ENCODE measurements around the gene ANXA4. TPM values are rescaled to one million over a fixed set of nuclear protein-coding genes. Genes with fewer than 3 reads are reported as not detected.

Gene ANXA4
- total RNA-seq, 4 donors from 2014 or later = 33.3 to 125 (median 99.4) TPM

DNA sequence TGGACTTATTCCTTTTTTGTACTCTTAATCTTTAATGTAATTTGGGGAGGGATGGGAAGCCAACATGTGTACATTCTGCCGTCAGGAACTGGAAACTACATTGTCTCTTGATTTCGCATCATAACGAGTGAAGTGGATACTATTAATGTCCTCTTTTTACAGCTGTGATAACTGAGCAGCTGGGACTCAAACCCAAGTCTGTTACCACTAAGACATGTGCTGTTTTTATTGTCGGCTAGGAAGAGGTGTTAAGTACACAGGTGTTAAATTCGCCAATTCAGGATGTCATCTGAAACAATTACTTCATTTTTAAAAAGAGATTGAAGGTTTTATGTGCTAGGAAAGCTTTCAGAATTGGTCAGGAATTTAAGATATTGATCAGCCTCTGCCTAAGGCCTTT, 94.4 kb downstream of the ANXA4 start:
- H3K9me3 ChIP-seq = no peaks in the 10 kb centered on the region
- peaks cover 0 to 6% (median 0%) of the 10 kb centered on the region in 4 donors for H3K36me3 ChIP-seq
- H3K27me3 ChIP-seq = no peaks in the 10 kb centered on the region
- WGBS, 2 donors (ENCODE audit: low coverage in 1 of 2) = 64 to 76% methylated on average over 5 of the region's 5 CpGs
- no peak overlapping the region for H3K27ac ChIP-seq
- H3K4me3 ChIP-seq = no peak overlapping the region
- no peak for DNase-seq
- no peak for TF ChIP-seq POLR2AphosphoS5 (IDR thresholded peaks at IDR 0.05)
- TF ChIP-seq, protein P1, sequence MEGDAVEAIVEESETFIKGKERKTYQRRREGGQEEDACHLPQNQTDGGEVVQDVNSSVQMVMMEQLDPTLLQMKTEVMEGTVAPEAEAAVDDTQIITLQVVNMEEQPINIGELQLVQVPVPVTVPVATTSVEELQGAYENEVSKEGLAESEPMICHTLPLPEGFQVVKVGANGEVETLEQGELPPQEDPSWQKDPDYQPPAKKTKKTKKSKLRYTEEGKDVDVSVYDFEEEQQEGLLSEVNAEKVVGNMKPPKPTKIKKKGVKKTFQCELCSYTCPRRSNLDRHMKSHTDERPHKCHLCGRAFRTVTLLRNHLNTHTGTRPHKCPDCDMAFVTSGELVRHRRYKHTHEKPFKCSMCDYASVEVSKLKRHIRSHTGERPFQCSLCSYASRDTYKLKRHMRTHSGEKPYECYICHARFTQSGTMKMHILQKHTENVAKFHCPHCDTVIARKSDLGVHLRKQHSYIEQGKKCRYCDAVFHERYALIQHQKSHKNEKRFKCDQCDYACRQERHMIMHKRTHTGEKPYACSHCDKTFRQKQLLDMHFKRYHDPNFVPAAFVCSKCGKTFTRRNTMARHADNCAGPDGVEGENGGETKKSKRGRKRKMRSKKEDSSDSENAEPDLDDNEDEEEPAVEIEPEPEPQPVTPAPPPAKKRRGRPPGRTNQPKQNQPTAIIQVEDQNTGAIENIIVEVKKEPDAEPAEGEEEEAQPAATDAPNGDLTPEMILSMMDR (IDR thresholded peaks at IDR 0.05) = no peak
- TF ChIP-seq EP300 (IDR thresholded peaks at IDR 0.05; ENCODE audit: low read depth) = no peak
- no peak for TF ChIP-seq POLR2A (IDR thresholded peaks at IDR 0.05)
- intact Hi-C loops (cut with DNase I; ENCODE audit: low total_unique reads) = no loop called here
- H3K4me1 ChIP-seq = peaks cover 4 to 26% (median 10%) of the 10 kb centered on the region in 4 donors
- in situ Hi-C loops (cut with MboI; ENCODE audit: low pct_ligation_motif_present in 1 of 4, low pct_unique_long_range_greater_than_20kb in 1 of 4, low sequenced_read_pairs in 3 of 4) = no loop called here

DNA sequence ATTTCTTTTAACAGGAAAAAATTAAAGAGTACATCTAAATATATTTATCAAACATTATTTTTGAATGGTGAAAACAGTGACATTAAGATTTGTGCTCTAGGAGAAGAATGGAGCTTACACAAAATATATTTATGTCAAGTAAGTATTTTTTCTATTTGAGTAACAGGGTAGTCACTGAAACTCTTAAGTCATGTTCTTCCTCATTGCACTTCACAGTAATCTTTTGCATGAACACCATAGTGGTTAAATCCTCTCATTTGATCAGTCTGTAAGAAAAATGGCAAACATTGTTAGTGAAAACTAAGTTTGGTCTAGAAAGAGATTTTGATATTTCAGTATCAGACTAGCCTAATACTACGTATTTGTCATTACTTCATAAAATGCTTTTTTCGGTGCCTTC, 95.6 kb downstream of the ANXA4 start:
- DNase-seq = no peak
- Histone ChIP-seq H3K27me3 (no peaks in the 10 kb centered on the region), H3K36me3 (peaks cover 0 to 6% (median 0%) of the 10 kb centered on the region in 4 donors), H3K27ac (no peak overlapping the region), H3K9me3 (no peaks in the 10 kb centered on the region), H3K4me3 (no peak overlapping the region), H3K4me1 (peaks cover 0 to 15% (median 4%) of the 10 kb centered on the region in 4 donors)
- intact Hi-C loops (cut with DNase I; ENCODE audit: low total_unique reads) (no loop called here), in situ Hi-C loops (cut with MboI; ENCODE audit: low pct_ligation_motif_present in 1 of 4, low pct_unique_long_range_greater_than_20kb in 1 of 4, low sequenced_read_pairs in 3 of 4) (no loop called here)
- 89 to 100% methylated on average over 2 of the region's 2 CpGs for WGBS, 2 donors (ENCODE audit: low coverage in 1 of 2)
- TF ChIP-seq POLR2A (IDR thresholded peaks at IDR 0.05) = no peak
- no peak for TF ChIP-seq POLR2AphosphoS5 (IDR thresholded peaks at IDR 0.05)
- no peak for TF ChIP-seq EP300 (IDR thresholded peaks at IDR 0.05; ENCODE audit: low read depth)
- TF ChIP-seq, protein P1 (IDR thresholded peaks at IDR 0.05) = no peak

DNA sequence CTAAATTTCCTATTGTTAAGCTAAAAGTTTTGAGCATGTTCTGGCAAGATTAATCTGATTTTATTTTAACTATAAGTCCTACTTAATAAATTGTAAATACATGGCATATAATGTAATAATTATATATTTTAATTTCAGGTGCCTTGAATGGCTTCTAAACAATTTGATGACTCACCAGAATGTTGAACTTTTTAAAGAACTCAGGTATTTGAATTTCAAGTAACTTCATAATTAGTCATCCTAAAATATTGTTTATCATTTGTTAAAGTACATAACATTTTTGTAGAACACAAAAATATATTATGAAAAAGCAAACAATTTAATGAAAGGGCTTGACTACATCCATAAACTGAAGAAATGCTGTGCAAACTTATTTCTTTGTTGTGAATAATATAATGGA, 102.1 kb downstream of the ANXA4 start:
- Histone ChIP-seq H3K27me3 (no peaks in the 10 kb centered on the region), H3K36me3 (peaks cover 0 to 29% (median 5%) of the 10 kb centered on the region in 4 donors), H3K27ac (no peak overlapping the region), H3K4me3 (no peak overlapping the region), H3K4me1 (no peaks in the 10 kb centered on the region), H3K9me3 (no peaks in the 10 kb centered on the region)
- intact Hi-C loops (cut with DNase I; ENCODE audit: low total_unique reads) (no loop called here), in situ Hi-C loops (cut with MboI; ENCODE audit: low pct_ligation_motif_present in 1 of 4, low pct_unique_long_range_greater_than_20kb in 1 of 4, low sequenced_read_pairs in 3 of 4) (no loop called here)
- no peak for DNase-seq
- TF ChIP-seq, protein P1 (IDR thresholded peaks at IDR 0.05) = no peak
- no peak for TF ChIP-seq EP300 (IDR thresholded peaks at IDR 0.05; ENCODE audit: low read depth)
- TF ChIP-seq POLR2A (IDR thresholded peaks at IDR 0.05) = no peak
- TF ChIP-seq POLR2AphosphoS5 (IDR thresholded peaks at IDR 0.05) = no peak

DNA sequence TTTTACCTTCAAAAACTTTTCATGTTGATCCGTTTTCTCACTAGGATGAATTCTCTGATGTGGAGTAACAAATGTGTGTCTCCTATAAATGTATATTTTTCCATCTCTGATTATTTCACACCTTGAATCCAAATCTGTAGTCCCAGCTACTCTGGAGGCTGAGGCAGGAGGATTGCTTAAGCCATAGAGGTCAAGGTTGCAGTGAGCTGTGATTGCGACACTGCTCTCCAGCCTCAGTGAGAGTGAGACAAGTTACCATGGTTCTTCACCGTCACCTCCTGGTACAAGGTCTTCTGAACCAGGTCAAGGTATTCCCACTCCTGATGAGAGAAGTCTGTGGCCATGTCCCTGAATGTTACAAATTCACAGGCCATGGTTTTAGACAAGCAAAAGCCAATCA, 102.6 kb downstream of the ANXA4 start:
- DNase-seq = no peak
- in situ Hi-C loops (cut with MboI; ENCODE audit: low pct_ligation_motif_present in 1 of 4, low pct_unique_long_range_greater_than_20kb in 1 of 4, low sequenced_read_pairs in 3 of 4) = no loop called here
- no peaks in the 10 kb centered on the region for H3K4me1 ChIP-seq
- no peak overlapping the region for H3K4me3 ChIP-seq
- no peaks in the 10 kb centered on the region for H3K9me3 ChIP-seq
- peaks cover 0 to 34% (median 5%) of the 10 kb centered on the region in 4 donors for H3K36me3 ChIP-seq
- no peaks in the 10 kb centered on the region for H3K27me3 ChIP-seq
- WGBS, 2 donors (ENCODE audit: low coverage in 1 of 2) = 90 to 97% methylated on average over 1 to 3 of the region's 3 CpGs
- intact Hi-C loops (cut with DNase I; ENCODE audit: low total_unique reads) = no loop called here
- no peak for TF ChIP-seq POLR2A (IDR thresholded peaks at IDR 0.05)
- no peak for TF ChIP-seq POLR2AphosphoS5 (IDR thresholded peaks at IDR 0.05)
- TF ChIP-seq, protein P1 (IDR thresholded peaks at IDR 0.05) = no peak
- no peak for TF ChIP-seq EP300 (IDR thresholded peaks at IDR 0.05; ENCODE audit: low read depth)
- no peak overlapping the region for H3K27ac ChIP-seq
